A172 (cell line): ENCODE measurements around the gene TMEM187. TPM values are rescaled to one million over a fixed set of nuclear protein-coding genes. Genes with fewer than 3 reads are reported as not detected.
A peak's percentile ranks its signal among the peaks of the same experiment; 100 is the strongest.

Experiments
- DNase-seq: peaks from one replicate; pipeline ENCODE4 v3.0.0-alpha.2; 2015; ENCODE audit warnings: low spot score
- total RNA-seq: library from RNA; depleted of rRNA; stranded (reverse); fragments of >200 nt; shearing (Covaris generic); gene quantifications from 2 replicates; pipeline ENCODE4 v1.2.3, GENCODE V29; 2014

The TMEM187 gene
- total RNA-seq, 1 experiment from 2014 or later, result 9.6 TPM

GRCh38 chrX:154019633-154020528, 47.3 kb downstream of the TMEM187 start, which contains the start of gene IRAK1:
IRAK1 (minus strand) TSS chrX:154019902; CDS start chrX:154019812, 90 bp downstream.
- DNase-seq, result peak; percentile 33

- peak; percentile 13 for DNase-seq
Measured at GRCh38 chrX:154020536-154021115, 48.1 kb downstream of the TMEM187 start.

- peak; percentile 65 for DNase-seq
Measured at GRCh38 chrX:154021131-154021611, 48.6 kb downstream of the TMEM187 start.

DNA sequence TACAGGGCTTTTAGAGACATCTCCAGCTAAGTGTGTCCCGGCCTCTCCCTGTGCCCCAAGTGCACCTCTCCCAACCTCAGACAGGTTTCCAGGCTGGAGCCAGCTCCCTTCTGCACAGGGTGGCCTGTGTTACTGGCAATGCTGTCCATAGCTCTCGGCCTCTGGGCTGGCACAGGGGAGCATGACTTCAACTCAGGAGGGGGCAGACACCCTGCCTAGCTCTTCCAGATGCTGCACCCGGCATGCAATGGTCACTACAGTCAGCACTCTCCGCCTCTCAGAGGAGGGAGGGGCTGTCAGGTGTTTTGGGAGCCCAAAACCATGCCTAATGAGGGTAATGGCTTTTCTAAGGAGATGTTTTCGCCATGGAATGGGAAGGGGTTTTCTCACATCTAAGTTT, 49.6 kb downstream of the TMEM187 start:
- DNase-seq, result peak; percentile 28

DNA sequence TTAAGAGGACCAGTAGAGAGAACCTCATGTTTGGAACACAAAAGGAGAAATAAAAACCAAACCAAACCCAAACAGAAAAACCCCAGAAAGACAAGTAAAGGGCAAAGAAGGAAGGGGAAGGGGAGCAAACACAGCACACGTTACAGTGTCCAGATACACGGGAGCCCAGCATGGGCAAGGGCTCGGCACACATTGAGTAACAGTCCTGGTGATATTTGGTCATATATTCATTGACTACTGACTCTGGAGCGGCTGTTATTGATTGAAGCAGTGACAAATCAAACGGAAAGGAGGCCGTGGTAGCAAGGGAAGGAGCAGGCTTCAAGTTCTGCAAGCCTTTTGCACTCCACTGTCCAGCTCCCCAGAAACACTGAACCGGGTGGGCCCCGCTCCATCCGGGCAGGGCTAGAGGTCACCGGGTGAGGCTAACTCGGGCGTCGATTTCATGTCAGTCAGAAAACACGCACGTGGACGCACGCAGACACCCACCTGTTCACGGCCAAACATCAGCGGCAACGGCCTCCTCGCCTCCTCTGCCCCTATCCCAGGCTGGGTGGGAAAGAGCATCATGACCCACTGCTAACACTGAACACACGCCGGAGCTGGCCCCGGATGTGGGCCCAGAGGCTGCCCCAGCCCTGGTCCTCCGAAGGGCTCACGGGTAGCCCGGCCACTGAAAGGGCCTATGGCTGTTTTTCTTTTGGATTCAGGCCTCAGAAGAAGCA, 50.9 kb downstream of the TMEM187 start:
- DNase-seq, result no peak

GRCh38 chrX:154024271-154024670, 51.7 kb downstream of the TMEM187 start:
- no peak for DNase-seq

GRCh38 chrX:154025230-154025629, 52.7 kb downstream of the TMEM187 start:
- no peak for DNase-seq

GRCh38 chrX:154026136-154027021, 53.8 kb downstream of the TMEM187 start:
- no peak for DNase-seq

GRCh38 chrX:154027022-154027402, 54.5 kb downstream of the TMEM187 start:
- DNase-seq, result no peak

DNA sequence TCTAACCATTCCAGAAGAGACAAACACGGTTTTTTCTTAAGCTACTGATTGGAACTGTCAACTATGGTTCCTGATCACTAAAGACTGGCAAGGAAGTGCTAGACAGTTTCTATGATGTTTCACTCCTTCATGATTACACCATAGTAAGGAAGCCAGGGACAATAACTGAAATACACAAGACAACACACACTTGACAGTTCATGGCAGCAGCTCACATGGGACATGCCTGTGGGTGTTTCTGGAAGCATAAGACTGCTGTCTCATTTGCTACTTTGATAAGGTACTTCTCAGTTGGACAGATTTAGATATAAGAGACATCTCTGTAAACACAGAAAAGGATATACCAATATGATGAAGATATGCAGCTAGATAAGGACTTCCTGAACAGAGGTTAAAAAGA, 55.4 kb downstream of the TMEM187 start:
- no peak for DNase-seq

- DNase-seq, result no peak
Measured at GRCh38 chrX:154028502-154029184, 56.1 kb downstream of the TMEM187 start.

- no peak for DNase-seq
Measured at GRCh38 chrX:154029439-154029838, 56.9 kb downstream of the TMEM187 start.

DNA sequence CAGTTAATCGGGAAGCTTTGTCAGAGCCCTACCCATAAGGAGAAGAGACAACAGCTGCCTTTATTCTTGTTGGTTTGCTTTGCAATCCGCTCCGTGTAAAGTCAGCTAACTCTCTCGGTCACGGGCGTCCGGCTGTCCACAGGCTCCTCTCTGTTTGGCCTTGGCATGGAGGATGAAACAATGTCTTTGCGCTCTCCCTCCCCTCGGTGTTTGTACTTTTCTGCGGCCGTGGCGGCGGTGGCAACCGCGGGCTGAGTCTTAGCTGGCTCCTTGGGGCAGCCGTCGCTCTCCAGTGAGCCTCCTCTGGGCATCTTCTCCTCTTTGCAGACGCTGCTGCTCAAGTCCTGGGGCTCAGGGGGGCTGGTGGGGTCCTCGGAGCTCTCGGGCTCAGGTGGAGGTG, 57.7 kb downstream of the TMEM187 start:
- no peak for DNase-seq

DNA sequence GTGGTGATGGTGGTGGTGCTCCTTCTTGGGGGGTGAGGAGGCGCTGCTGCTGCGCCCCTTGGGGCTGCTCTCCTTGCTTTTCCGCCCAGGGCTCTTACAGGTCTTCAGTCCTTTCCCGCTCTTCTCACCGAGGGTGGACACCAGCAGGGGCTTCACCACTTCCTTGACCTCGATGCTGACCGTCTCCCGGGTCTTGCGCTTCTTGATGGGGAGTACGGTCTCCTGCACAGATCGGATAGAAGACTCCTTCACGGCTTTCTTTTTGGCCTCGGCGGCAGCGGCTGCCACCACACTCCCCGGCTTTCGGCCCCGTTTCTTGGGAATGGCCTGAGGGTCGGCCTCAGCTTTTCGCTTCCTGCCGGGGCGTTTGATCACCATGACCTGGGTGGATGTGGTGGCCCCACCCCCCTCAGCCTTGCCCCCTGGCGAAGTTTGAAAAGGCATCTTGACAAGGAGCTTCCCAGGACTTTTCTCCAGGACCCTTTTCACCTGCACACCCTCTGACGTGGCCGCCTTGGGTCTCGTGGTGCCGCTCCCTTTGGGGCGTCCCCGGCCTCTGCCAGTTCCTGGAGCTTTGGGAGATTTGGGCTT, 58.3 kb downstream of the TMEM187 start:
- no peak for DNase-seq

DNA sequence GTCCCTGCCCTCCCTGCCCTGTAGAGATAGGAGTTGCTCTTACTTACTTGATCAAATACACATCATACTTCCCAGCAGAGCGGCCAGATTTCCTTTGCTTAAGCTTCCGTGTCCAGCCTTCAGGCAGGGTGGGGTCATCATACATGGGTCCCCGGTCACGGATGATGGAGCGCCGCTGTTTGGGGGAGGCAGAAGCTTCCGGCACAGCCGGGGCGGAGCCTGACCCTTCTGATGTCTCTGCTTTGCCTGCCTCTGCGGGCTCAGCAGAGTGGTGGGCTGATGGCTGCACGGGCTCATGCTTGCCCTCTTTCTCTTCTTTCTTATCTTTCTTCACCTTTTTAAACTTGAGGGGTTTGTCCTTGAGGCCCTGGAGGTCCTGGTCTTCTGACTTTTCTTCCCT, 59.6 kb downstream of the TMEM187 start:
- no peak for DNase-seq

- no peak for DNase-seq
Measured at GRCh38 chrX:154032653-154033052, 60.1 kb downstream of the TMEM187 start.
